Uterus (tissue), 4 donors: Measurements from ENCODE around the gene LRG1. TPM values are rescaled to one million over a fixed set of nuclear protein-coding genes. Genes with fewer than 3 reads are reported as not detected.

Source experiments
- DNase-seq, 2 donors: peaks; one replicate each; pipeline ENCODE4 v3.0.0-alpha.2; 2019 to 2020
- H3K27ac ChIP-seq, 2 donors: fragments of 200-600 bp; sonication (generic); 1 replicate in 1 of 2; 2 replicates in 1 of 2; pipeline ENCODE4 v1.5.1; 2016 to 2018
- H3K27me3 ChIP-seq, 2 donors: fragments of 200-600 bp; sonication (generic); one replicate each; pipeline ENCODE4 v1.5.1; 2018 to 2019; ENCODE audit warnings: control low read depth in 1 of 2
- H3K36me3 ChIP-seq, 2 donors: fragments of 200-600 bp; sonication (generic); one replicate each; pipeline ENCODE4 v1.5.1; 2019; ENCODE audit warnings: control low read depth in 1 of 2
- H3K4me1 ChIP-seq, 2 donors: fragments of 200-600 bp; sonication (generic); one replicate each; pipeline ENCODE4 v1.5.1; 2018 to 2019; ENCODE audit warnings: control low read depth in 1 of 2
- H3K4me3 ChIP-seq, 2 donors: fragments of 200-600 bp; sonication (generic); 1 replicate in 1 of 2; 2 replicates in 1 of 2; pipeline ENCODE4 v1.5.1; 2018 to 2019; ENCODE audit warnings: mild to moderate bottlenecking in 1 of 2
- H3K9me3 ChIP-seq, 2 donors: fragments of 200-600 bp; sonication (generic); one replicate each; pipeline ENCODE4 v1.5.1; 2019; ENCODE audit warnings: control low read depth in 1 of 2
- CTCF ChIP-seq, 4 experiments: fragments of 200-600 bp in 2 of 4; fragments of 450-650 bp in 2 of 4; sonication (generic) in 2 of 4; IDR thresholded peaks; one replicate each; pipeline ENCODE4 v1.5.1; 2016 to 2019; ENCODE audit warnings: antibody characterized with exemption in 4 of 4, mild to moderate bottlenecking in 2 of 4, moderate library complexity in 1 of 4
- POLR2A ChIP-seq, 2 donors: fragments of 450-650 bp; IDR thresholded peaks; one replicate each; pipeline ENCODE4 v1.6.1; 2016; ENCODE audit warnings: antibody characterized with exemption in 2 of 2, mild to moderate bottlenecking in 1 of 2, moderate library complexity in 1 of 2
- intact Hi-C: fragments of 100-400 bp; cut with DNase I; formaldehyde crosslinking; loops from one replicate; pipeline ENCODE4 v1.15.1; 2023; ENCODE audit warnings: low total_unique reads
- total RNA-seq, 4 donors: library from RNA; depleted of rRNA in 3 of 4; stranded (reverse); fragments of >200 nt in 3 of 4; gene quantifications; one replicate each; pipeline versions ENCODE4 v1.1.0 to v1.2.4, GENCODE V29; 2014 to 2023
- donor health status: DM: yes; HTN: yes; CAD: no.

Gene LRG1
- total RNA-seq, 4 donors from 2014 or later, result 0.59 to 1.1 (median 1.1) TPM; not detected in 1

- Histone ChIP-seq H3K27me3 (no peaks in the 10 kb centered on the region), H3K27ac (no peak overlapping the region), H3K9me3 (no peaks in the 10 kb centered on the region), H3K4me3 (no peak overlapping the region), H3K36me3 (no peaks in the 10 kb centered on the region), H3K4me1 (no peaks in the 10 kb centered on the region)
- no peak for DNase-seq
- intact Hi-C loops, result no loop called here
- no peak for TF ChIP-seq POLR2A (IDR thresholded peaks at IDR 0.05)
- TF ChIP-seq CTCF (IDR thresholded peaks at IDR 0.05), result no peak
These were observed 44.4 kb downstream of the LRG1 start for GRCh38 chr19:4495471-4495870.

- H3K9me3 ChIP-seq, result no peaks in the 10 kb centered on the region
- no peaks in the 10 kb centered on the region for H3K27me3 ChIP-seq
- H3K4me1 ChIP-seq, result no peaks in the 10 kb centered on the region
- H3K27ac ChIP-seq, result no peak overlapping the region
- H3K4me3 ChIP-seq, result no peak overlapping the region
- no peak for TF ChIP-seq POLR2A (IDR thresholded peaks at IDR 0.05)
- no peak for TF ChIP-seq CTCF (IDR thresholded peaks at IDR 0.05)
- no peaks in the 10 kb centered on the region for H3K36me3 ChIP-seq
- intact Hi-C loops, result no loop called here
- no peak for DNase-seq
These were observed 45.2 kb downstream of the LRG1 start for GRCh38 chr19:4494691-4495064.

GRCh38 chr19:4493929-4494690 is 45.7 kb downstream of the LRG1 start:
- Histone ChIP-seq H3K4me3 (no peak overlapping the region), H3K36me3 (no peaks in the 10 kb centered on the region), H3K27ac (no peak overlapping the region), H3K9me3 (no peaks in the 10 kb centered on the region), H3K27me3 (no peaks in the 10 kb centered on the region), H3K4me1 (no peaks in the 10 kb centered on the region)
- no peak for TF ChIP-seq CTCF (IDR thresholded peaks at IDR 0.05)
- no peak for TF ChIP-seq POLR2A (IDR thresholded peaks at IDR 0.05)
- no peak for DNase-seq
- intact Hi-C loops, result no loop called here

- no peak for TF ChIP-seq CTCF (IDR thresholded peaks at IDR 0.05)
- TF ChIP-seq POLR2A (IDR thresholded peaks at IDR 0.05), result no peak
- Histone ChIP-seq H3K9me3 (no peaks in the 10 kb centered on the region), H3K4me3 (no peak overlapping the region), H3K4me1 (no peaks in the 10 kb centered on the region), H3K27me3 (no peaks in the 10 kb centered on the region), H3K27ac (no peak overlapping the region), H3K36me3 (no peaks in the 10 kb centered on the region)
- DNase-seq, result no peak
- intact Hi-C loops, result no loop called here
These were observed 46.5 kb downstream of the LRG1 start for GRCh38 chr19:4493104-4493928.
